Left ventricle myocardium superior (tissue), 1 donor: ENCODE data around the gene PLAAT5. TPM values are rescaled to one million over a fixed set of nuclear protein-coding genes. Genes with fewer than 3 reads are reported as not detected.

Source experiments
- ATAC-seq: fragments of 200-7000 bp; cut with Tn5 transposase; one replicate; pipeline ENCODE4 v1.9.1; 2020; ENCODE audit warnings: mild to moderate bottlenecking, moderate library complexity
- DNase-seq: peaks from one replicate; pipeline ENCODE4 v3.0.0-alpha.2; 2020
- intact Hi-C: fragments of 100-400 bp; cut with micrococcal nuclease; formaldehyde crosslinking; loops from one replicate; pipeline ENCODE4 v1.11.0; 2022
- total RNA-seq: library from RNA; stranded (reverse); fragmentation: NEBNext Ultra II Directional; extraction: Animal tissue kit (Norgen Biotek cat#: 25700); gene quantifications from one replicate; pipeline ENCODE4 v1.2.1, GENCODE V29; 2021
- donor health status: DM: no; HTN: yes; CAD: no; lungs with severe emphysema.

PLAAT5 gene
- total RNA-seq, 1 donor from 2014 or later, result 1.5 TPM

- intact Hi-C loops, result no loop called here
- DNase-seq, result no peak
- ATAC-seq, result no peak
Observed at GRCh38 chr11:63518548-63518947, 27.6 kb upstream of the PLAAT5 start.

DNA sequence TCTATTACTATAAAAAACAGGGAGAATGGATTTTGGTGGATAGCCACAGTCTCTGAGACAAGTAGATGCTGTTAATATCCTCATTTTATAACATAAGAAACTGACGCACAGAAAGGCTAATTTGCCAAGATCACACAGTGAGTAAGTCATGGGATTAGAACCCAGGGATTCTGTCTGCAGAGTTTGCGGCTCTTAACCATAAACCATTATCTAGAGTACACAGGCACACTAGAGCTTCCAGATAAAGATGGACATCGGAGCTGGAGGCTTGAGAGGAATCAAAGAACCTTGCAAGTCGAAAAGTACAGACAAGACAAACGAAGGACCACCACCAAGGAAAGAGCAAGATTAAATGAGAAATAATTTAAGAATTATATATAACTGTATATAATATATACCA lies 26.2 kb upstream of the PLAAT5 start:
- intact Hi-C loops, result no loop called here
- DNase-seq (no peak), ATAC-seq (no peak)

DNA sequence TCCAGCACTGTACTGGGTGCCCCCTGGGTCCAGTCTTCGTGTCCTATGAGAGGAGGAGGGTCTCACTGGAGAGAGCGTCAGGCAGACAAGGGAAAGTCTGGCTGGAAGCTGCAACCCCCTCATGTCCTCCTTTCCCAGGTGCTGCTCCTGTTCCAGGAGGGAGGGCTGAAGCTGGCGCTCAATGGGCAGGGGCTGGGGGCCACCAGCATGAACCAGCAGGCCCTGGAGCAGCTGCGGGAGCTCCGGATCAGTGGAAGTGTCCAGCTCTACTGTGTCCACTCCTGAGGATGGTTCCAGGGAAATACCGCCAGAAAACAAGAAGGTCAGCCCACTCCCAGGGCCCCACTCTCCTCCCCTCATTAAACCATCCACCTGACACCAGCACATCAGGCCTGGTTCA lies 25.1 kb upstream of the PLAAT5 start:
- intact Hi-C loops, result no loop called here
- no peak for ATAC-seq
- DNase-seq, result no peak

- no peak for DNase-seq
- no peak for ATAC-seq
- intact Hi-C loops, result no loop called here
Observed at GRCh38 chr11:63512816-63513215, 21.8 kb upstream of the PLAAT5 start.

- DNase-seq (no peak), ATAC-seq (no peak)
- intact Hi-C loops, result no loop called here
Observed at GRCh38 chr11:63511048-63511748, 20.2 kb upstream of the PLAAT5 start.

- intact Hi-C loops, result no loop called here
- peak; percentile 80 for ATAC-seq
- DNase-seq, result peak; percentile 59
Observed at GRCh38 chr11:63510360-63511047, 19.5 kb upstream of the PLAAT5 start.

DNA sequence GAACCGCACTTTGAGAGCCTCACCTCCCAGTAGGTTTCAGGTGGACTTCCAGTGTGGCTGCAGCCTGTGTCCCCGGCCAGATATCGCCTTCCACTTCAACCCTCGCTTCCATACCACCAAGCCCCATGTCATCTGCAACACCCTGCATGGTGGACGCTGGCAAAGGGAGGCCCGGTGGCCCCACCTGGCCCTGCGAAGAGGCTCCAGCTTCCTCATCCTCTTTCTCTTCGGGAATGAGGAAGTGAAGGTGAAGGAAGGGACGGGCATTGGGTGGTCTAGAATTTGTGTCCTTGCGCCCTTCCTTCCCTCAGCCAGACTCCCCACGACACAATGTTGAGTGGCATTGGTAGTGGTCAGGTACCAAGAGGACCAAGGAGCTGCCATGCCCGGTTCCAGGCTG lies 17.8 kb upstream of the PLAAT5 start:
- ATAC-seq (no peak), DNase-seq (no peak)
- intact Hi-C loops, result no loop called here

- ATAC-seq (peak; percentile 78), DNase-seq (peak; percentile 60)
- intact Hi-C loops, result no loop called here
Observed at GRCh38 chr11:63508009-63508408, 17.0 kb upstream of the PLAAT5 start.

GRCh38 chr11:63507511-63507910 lies 16.5 kb upstream of the PLAAT5 start:
- ATAC-seq, result no peak
- no peak for DNase-seq
- intact Hi-C loops, result no loop called here

DNA sequence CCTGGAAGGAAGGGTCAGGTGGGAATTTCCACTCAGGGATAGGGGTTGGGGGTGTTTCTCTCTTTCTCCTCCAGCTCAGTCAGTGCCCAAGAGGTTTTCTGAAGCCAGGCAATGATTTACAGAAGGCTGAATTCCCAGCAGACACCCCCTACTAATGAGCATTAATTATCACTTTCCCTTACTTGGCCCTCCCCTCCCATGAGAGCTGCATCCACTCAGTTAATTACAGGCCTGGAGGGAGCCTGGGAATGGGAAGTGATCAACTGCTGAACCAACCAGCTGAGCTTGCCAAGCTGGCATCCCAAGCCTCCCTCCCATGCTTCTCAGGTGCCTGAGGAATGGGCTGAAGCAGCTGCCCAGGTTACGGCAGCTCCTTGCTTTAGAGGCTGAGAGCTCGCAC lies 15.9 kb upstream of the PLAAT5 start:
- DNase-seq (no peak), ATAC-seq (no peak)
- intact Hi-C loops, result no loop called here

DNA sequence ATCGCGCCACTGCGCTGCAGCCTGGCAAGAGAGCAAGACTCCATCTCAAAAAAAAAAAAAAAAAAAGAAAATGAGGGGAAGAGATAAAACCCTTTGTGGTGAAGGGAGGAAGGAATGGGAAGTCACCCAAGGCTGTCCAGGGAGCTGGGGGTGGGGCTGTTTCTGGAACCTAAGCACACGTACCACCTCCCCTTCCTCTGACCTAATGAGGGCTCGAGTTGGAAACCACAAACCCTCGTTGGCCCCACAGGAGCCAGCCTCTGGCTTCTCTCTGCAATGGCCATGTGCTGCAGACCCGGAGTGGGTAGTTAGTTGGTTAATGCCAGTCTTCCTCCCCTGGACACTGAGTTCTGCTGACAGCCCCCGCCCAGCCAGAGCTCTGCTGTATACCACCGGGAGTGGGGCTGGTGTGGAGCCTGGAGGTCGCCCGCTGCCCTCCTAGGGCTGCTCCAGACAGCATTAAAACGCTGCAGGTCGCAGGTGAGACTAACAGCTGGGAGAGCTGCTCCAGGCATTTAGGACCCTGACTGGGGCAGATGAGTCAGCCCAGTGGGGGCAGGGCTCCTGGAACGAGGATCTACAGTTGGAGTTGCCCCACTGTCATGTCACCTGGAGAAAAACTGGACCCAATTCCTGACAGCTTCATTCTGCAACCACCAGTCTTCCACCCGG lies 15.0 kb upstream of the PLAAT5 start, which contains the start of gene LGALS12:
TSS of gene LGALS12 (plus strand) at position 228 of the 672 bp plus-strand sequence. CDS start at position 603, 375 bp downstream.
- intact Hi-C loops, result no loop called here
- DNase-seq, result no peak

GRCh38 chr11:63504933-63505586 lies 14.1 kb upstream of the PLAAT5 start:
- intact Hi-C loops, result no loop called here
- peak; percentile 83 for ATAC-seq
- DNase-seq, result peak; percentile 75

More for the DNA sequence above, 15.0 kb upstream of the PLAAT5 start, which contains the start of gene LGALS12:
- ATAC-seq, result no peak

DNA sequence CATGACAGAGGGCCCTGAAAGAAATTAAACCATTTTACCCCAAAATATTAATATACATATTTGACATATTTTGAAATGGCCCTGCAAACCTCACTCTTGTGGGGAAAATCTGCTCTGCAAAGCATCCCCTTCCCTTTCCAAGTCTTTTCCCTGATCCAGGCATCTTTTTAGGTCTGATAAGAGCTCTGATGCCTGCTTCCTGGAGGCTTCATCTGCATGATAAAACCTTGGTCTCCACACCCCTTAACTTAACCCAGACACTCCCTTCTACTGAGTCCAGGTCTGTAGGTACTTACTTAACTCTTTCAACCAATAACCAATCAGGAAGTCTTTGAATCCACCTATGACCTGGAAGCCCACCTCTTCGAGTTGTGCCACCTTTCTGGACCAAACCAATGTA lies 13.1 kb upstream of the PLAAT5 start:
- DNase-seq (no peak), ATAC-seq (no peak)
- intact Hi-C loops, result no loop called here

- DNase-seq (no peak), ATAC-seq (no peak)
- intact Hi-C loops, result no loop called here
Observed at GRCh38 chr11:63503492-63503891, 12.5 kb upstream of the PLAAT5 start.

DNA sequence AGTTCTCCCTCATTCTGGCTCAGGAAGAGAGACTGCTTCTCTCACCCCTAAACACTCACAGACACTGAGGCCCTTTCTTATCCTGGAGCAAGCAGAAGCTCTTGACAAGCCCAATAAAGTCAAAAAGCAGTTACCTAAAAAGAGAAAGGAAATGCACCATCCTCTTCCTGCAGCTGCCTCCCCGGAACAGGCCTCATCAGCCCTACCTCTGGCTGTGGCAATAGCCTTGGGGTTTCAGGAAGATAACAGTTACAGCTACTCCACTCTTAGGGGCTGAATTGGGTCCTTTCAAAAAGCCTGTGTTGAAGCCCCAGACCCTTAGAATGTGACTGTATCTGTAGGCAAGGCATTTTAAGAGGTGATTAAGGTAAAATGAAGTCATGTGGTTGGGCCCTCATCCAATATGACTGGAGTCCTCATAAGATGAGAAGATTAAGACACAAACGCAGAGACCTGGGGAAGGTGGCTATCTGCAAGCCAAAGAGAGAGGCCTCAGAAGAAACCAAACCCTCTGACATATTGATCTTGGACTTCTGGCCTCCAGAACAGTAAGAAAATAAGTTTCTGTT lies 11.4 kb upstream of the PLAAT5 start:
- ATAC-seq (no peak), DNase-seq (no peak)
- intact Hi-C loops, result no loop called here

GRCh38 chr11:63501236-63501635 lies 10.3 kb upstream of the PLAAT5 start:
- ATAC-seq, result no peak
- no peak for DNase-seq
- intact Hi-C loops, result no loop called here

GRCh38 chr11:63499874-63500273 lies 8.9 kb upstream of the PLAAT5 start:
- intact Hi-C loops, result no loop called here
- DNase-seq (no peak), ATAC-seq (no peak)

- ATAC-seq, result no peak
- intact Hi-C loops, result no loop called here
- no peak for DNase-seq
Observed at GRCh38 chr11:63494975-63495374, 4.0 kb upstream of the PLAAT5 start.

DNA sequence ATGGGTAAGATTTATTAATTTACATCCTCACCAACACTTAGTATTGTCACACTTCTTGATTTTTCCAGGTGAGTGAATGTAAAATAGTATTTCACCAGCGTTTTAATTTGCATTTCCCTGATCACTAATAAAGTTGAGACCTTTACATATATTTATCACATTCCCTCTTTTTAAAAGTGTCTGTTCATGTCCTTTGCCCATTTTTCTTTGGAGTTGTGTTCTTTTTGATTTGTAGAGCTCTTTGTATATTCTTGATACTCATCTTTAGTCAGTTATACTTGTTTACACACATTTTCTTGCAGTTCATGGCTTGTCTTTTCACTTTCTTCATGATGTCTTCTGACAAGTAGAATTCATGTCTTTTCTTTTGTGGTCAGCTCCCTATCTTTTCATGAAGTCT lies 2.2 kb upstream of the PLAAT5 start:
- intact Hi-C loops, result no loop called here
- ATAC-seq, result no peak
- no peak for DNase-seq

GRCh38 chr11:63492441-63492840 lies 1.5 kb upstream of the PLAAT5 start:
- DNase-seq (no peak), ATAC-seq (no peak)
- intact Hi-C loops, result no loop called here
